K562 (cell line): Measurements from ENCODE around the gene SIT1. TPM values are rescaled to one million over a fixed set of nuclear protein-coding genes. Genes with fewer than 3 reads are reported as not detected.

Experiments
- ATAC-seq: fragments of 200-7000 bp; cut with Tn5 transposase; 3 replicates; pipeline ENCODE4 v1.9.1; 2020; ENCODE audit warnings: moderate library complexity
- BruUV-seq: library from RNA; stranded (reverse); fragments of 400-500 nt; replicated peaks from 2 replicates; lab custom pipeline; 2021; lab: Mats Ljungman, UMichigan
- CTCF ChIA-PET: fragments of 300-600 bp; formaldehyde crosslinking; extraction: SDS; loops from one replicate; lab custom pipeline; 2021; ENCODE audit warnings: low intra/inter-chr PET ratio; lab: Yijun Ruan, JAX
- POLR2A ChIA-PET: fragments of 300-600, 350-650 bp; sonication (Branson Sonifier 250); formaldehyde crosslinking; extraction: SDS; loops from one replicate; lab custom pipeline; 2021; ENCODE audit warnings: antibody characterized with exemption, inconsistent platforms; lab: Yijun Ruan, JAX
- DNase-seq, 4 experiments: peaks; one replicate each; pipeline versions ENCODE4 v3.0.0 to v3.0.0-alpha.2; 2011 to 2018; ENCODE audit warnings: low spot score in 3 of 4, mixed read lengths in 3 of 4; ENCODE audit errors: extremely low read depth in 1 of 4
- FAIRE-seq: peaks from 2 replicates; lab custom pipeline; 2011; peaks lifted over from hg19 to GRCh38; lab: Jason Lieb, UNC
- H2AFZ ChIP-seq: 2 replicates; pipeline ENCODE4 v1.6.0; 2011; ENCODE audit warnings: low read depth, low read length, control low read depth, inconsistent platforms
- H3K27ac ChIP-seq: fragments of 200-600 bp; 3 replicates; pipeline ENCODE4 v1.8.0; 2011; ENCODE audit warnings: low read depth, mild to moderate bottlenecking, control low read depth, inconsistent platforms, low read length, moderate library complexity, mixed read lengths; ENCODE audit errors: extremely low read depth
- H3K27me3 ChIP-seq, 2 experiments: fragments of 300-600 bp in 1 of 2; 2 replicates in 1 of 2; 3 replicates in 1 of 2; pipeline versions ENCODE4 v1.6.0 to v1.8.0; 2011; ENCODE audit warnings: inconsistent platforms in 2 of 2, low read length in 2 of 2, mild to moderate bottlenecking in 1 of 2, mixed read lengths in 1 of 2, moderate library complexity in 1 of 2; ENCODE audit not compliant: control insufficient read depth in 2 of 2, insufficient read depth in 2 of 2
- H3K36me3 ChIP-seq: fragments of 300-600 bp; 3 replicates; pipeline ENCODE4 v1.8.0; 2011; ENCODE audit warnings: mild to moderate bottlenecking, low read length, inconsistent platforms; ENCODE audit not compliant: control insufficient read depth, insufficient read depth
- H3K4me1 ChIP-seq, 2 experiments: fragments of 200-600 bp in 1 of 2; replicated peaks in 1 of 2; 2 replicates in 1 of 2; 3 replicates in 1 of 2; pipeline versions ENCODE4 v1.5.1 to v1.8.0; 2011; ENCODE audit warnings: inconsistent platforms in 2 of 2, low read length in 2 of 2, mild to moderate bottlenecking in 1 of 2, mixed read lengths in 1 of 2, moderate library complexity in 1 of 2; ENCODE audit not compliant: control insufficient read depth in 2 of 2, insufficient read depth in 2 of 2
- H3K4me2 ChIP-seq: 2 replicates; pipeline ENCODE4 v1.6.1; 2011; ENCODE audit warnings: low read length, control low read depth, inconsistent platforms, mixed read lengths; ENCODE audit not compliant: insufficient read depth
- H3K4me3 ChIP-seq: fragments of 200-600 bp; sonication (generic), shearing (Covaris generic); 2 replicates; pipeline ENCODE4 v1.5.1; 2016; ENCODE audit warnings: control low read depth, inconsistent platforms
- H3K79me2 ChIP-seq: fragments of 200-600 bp; 3 replicates; pipeline ENCODE4 v1.8.0; 2011; ENCODE audit warnings: low read length, inconsistent platforms; ENCODE audit not compliant: control insufficient read depth, insufficient read depth
- H3K9ac ChIP-seq, 2 experiments: 2 replicates each; pipeline versions ENCODE4 v1.6.0 to v1.6.1; 2011; ENCODE audit warnings: low read depth in 2 of 2, low read length in 2 of 2, control low read depth in 1 of 2, inconsistent platforms in 1 of 2, mild to moderate bottlenecking in 1 of 2, mixed read lengths in 1 of 2; ENCODE audit not compliant: insufficient read depth in 1 of 2
- H3K9me1 ChIP-seq: one replicate; pipeline ENCODE4 v1.6.0; 2011; ENCODE audit warnings: inconsistent platforms, mild to moderate bottlenecking, low read length, moderate library complexity; ENCODE audit not compliant: control insufficient read depth, insufficient read depth
- H3K9me3 ChIP-seq: replicated peaks from 2 replicates; pipeline ENCODE4 v1.5.1; 2011; ENCODE audit warnings: low read depth, low read length, inconsistent platforms; ENCODE audit not compliant: control insufficient read depth, insufficient read depth
- H4K20me1 ChIP-seq: replicated peaks from 2 replicates; pipeline ENCODE4 v1.6.1; 2011; ENCODE audit warnings: low read length, inconsistent platforms, mixed read lengths; ENCODE audit not compliant: control insufficient read depth, insufficient read depth
- EP300 ChIP-seq: IDR thresholded peaks from 2 replicates; pipeline ENCODE4 v1.6.1; 2012; ENCODE audit warnings: low read length, improper control_type of control experiment
- ETV6 ChIP-seq, 3 experiments: fragments of 150-350 bp in 1 of 3; sonication (generic) in 1 of 3; formaldehyde crosslinking in 1 of 3; IDR thresholded peaks; 2 replicates each; pipeline versions ENCODE4 v1.6.1 to v1.8.0; 2014 to 2022; ENCODE audit warnings: borderline replicate concordance in 2 of 3, low read depth in 2 of 3, antibody characterized with exemption in 1 of 3, low read length in 1 of 3, mild to moderate bottlenecking in 1 of 3, missing genetic modification reagents in 1 of 3
- MLLT1 ChIP-seq, 2 experiments: fragments of 450-650 bp; IDR thresholded peaks; 2 replicates each; pipeline ENCODE4 v1.6.1; 2016
- NFIX ChIP-seq: fragments of 250-450 bp; sonication (Bioruptor Pico); IDR thresholded peaks from 2 replicates; pipeline ENCODE4 v1.4.0; 2020; ENCODE audit warnings: low read depth, mild to moderate bottlenecking, moderate library complexity
- POLR2H ChIP-seq: IDR thresholded peaks from 2 replicates; pipeline ENCODE4 v1.6.1; 2016; ENCODE audit warnings: missing genetic modification characterization, low read depth, mild to moderate bottlenecking, control low read depth, missing compliant biosample characterization, moderate library complexity
- REST ChIP-seq, 2 experiments: fragments of 450-650 bp; formaldehyde crosslinking in 1 of 2; IDR thresholded peaks; 2 replicates each; pipeline versions ENCODE4 v1.4.0 to v1.6.1; 2014 to 2020; ENCODE audit warnings: mild to moderate bottlenecking in 2 of 2, borderline replicate concordance in 1 of 2, low read depth in 1 of 2
- SP2 ChIP-seq: IDR thresholded peaks from 2 replicates; pipeline ENCODE4 v1.6.1; 2011; ENCODE audit warnings: mild to moderate bottlenecking, low read depth, low read length, moderate library complexity; ENCODE audit not compliant: poor library complexity, severe bottlenecking; ENCODE audit errors: extremely low read depth
- TEAD4 ChIP-seq, 2 experiments: sonication (generic) in 1 of 2; formaldehyde crosslinking in 1 of 2; IDR thresholded peaks; 2 replicates each; pipeline versions ENCODE4 v1.6.1 to v1.8.0; 2012 to 2022; ENCODE audit warnings: borderline replicate concordance in 1 of 2, inconsistent platforms in 1 of 2, low read length in 1 of 2, mild to moderate bottlenecking in 1 of 2, missing genetic modification reagents in 1 of 2
- ZC3H11A ChIP-seq: IDR thresholded peaks from 2 replicates; pipeline ENCODE4 v1.6.1; 2012; ENCODE audit warnings: low read depth, low read length, improper control_type of control experiment
- ZNF232 ChIP-seq: sonication (generic); formaldehyde crosslinking; IDR thresholded peaks from 2 replicates; pipeline ENCODE4 v1.8.0; 2022; ENCODE audit warnings: mild to moderate bottlenecking, missing genetic modification reagents
- ZNF347 ChIP-seq: fragments of 450-650 bp; formaldehyde crosslinking; IDR thresholded peaks from 2 replicates; pipeline ENCODE4 v1.4.0; 2020; ENCODE audit warnings: low read depth, mild to moderate bottlenecking, moderate library complexity
- WGBS: fragments of 100-300 bp; shearing (Covaris generic); methylation state at CpG from one replicate; pipeline ENCODE4 v1.1.6; 2016; ENCODE audit warnings: low coverage, mixed read lengths; ENCODE audit not compliant: insufficient coverage; ENCODE audit errors: missing lambda C conversion rate; 5-methylcytosine and 5-hydroxymethylcytosine counted together
- in situ Hi-C: fragments of 300-500 bp; cut with MboI; formaldehyde crosslinking; loops from 4 replicates; pipeline ENCODE4 v1.15.0; 2018; ENCODE audit warnings: inconsistent platforms, mixed read lengths
- intact Hi-C: fragments of 100-400 bp; cut with micrococcal nuclease; formaldehyde crosslinking; loops from 2 replicates; pipeline ENCODE4 v1.14.2; 2022
- polyA plus RNA-seq, 8 experiments: library from polyadenylated mRNA; depleted of rRNA in 4 of 8; stranded (reverse) in 5 of 8; unstranded in 3 of 8; fragments of >200 nt; fragmentation: Nextera tagmentation in 2 of 8; fragmentation: Illumina TruSeq in 1 of 8; extraction: Ambion mirVana in 2 of 8; extraction: Trizol in 1 of 8; gene quantifications; 2 replicates each; pipeline versions ENCODE4 v1.2.1 to v1.2.3, GENCODE V29; 2011 to 2014; ENCODE audit warnings: inconsistent platforms in 1 of 8, missing spikeins in 1 of 8
- total RNA-seq, 7 experiments: library from RNA; depleted of rRNA in 6 of 7; stranded (reverse); fragments of >200 nt in 6 of 7; fragmentation: Illumina TruSeq in 2 of 7; extraction: Trizol in 2 of 7; gene quantifications; 2 replicates each; pipeline versions ENCODE4 v1.2.1 to v1.2.3, GENCODE V29; 2011 to 2021; ENCODE audit warnings: low replicate concordance in 1 of 7

The SIT1 gene
- total and polyA plus RNA-seq, 9 of the 15 experiments (the other 6 are each of a cell fraction or from before 2014, with no cell fraction given), result not detected

- 46% methylated on average over 4 of the region's 6 CpGs for WGBS
- Histone ChIP-seq H2AFZ (no peak overlapping the region), H3K9me1 (no peaks in the 10 kb centered on the region), H3K9me3 (no peaks in the 10 kb centered on the region), H3K4me2 (no peak overlapping the region), H3K79me2 (no peaks in the 10 kb centered on the region), H4K20me1 (no peaks in the 10 kb centered on the region), H3K9ac (no peak overlapping the region), H3K27ac (no peak overlapping the region), H3K4me1 (peaks cover 0 to 4% of the 10 kb centered on the region in 2 experiments; a peak in 3 of 5 replicates), H3K4me3 (no peak overlapping the region), H3K36me3 (peaks cover 7% of the 10 kb centered on the region; the same call in 2 of the 3 replicates), H3K27me3 (no peaks in the 10 kb centered on the region)
- POLR2A ChIA-PET, result no interaction called here
- in situ Hi-C loops (no loop called here), intact Hi-C loops (no loop called here)
- no TSS peak for BruUV-seq
- CTCF ChIA-PET, result no interaction called here
- FAIRE-seq (no peak), ATAC-seq (no peak), DNase-seq (no peak)
- no peak for TF ChIP-seq ZNF232 (CRISPR knock-in tag)
- no peak for TF ChIP-seq NFIX
- TF ChIP-seq SP2, result no peak
- TF ChIP-seq TEAD4 (IDR thresholded peaks at IDR 0.05; ENCODE audit: low read length), result no peak
- TF ChIP-seq TEAD4 (CRISPR knock-in tag; IDR thresholded peaks at IDR 0.05; ENCODE audit: borderline replicate concordance), result no peak
- no peak for TF ChIP-seq MLLT1 (IDR thresholded peaks at IDR 0.05)
- TF ChIP-seq ZC3H11A, result no peak
- no peak for TF ChIP-seq POLR2H
- TF ChIP-seq ZNF347 (CRISPR knock-in tag), result no peak
- no peak for TF ChIP-seq EP300
- TF ChIP-seq REST (IDR thresholded peaks at IDR 0.05; ENCODE audit: borderline replicate concordance), result no peak
- no peak for TF ChIP-seq REST (CRISPR knock-in tag; IDR thresholded peaks at IDR 0.05; ENCODE audit: low read depth)
- TF ChIP-seq ETV6 (IDR thresholded peaks at IDR 0.05; ENCODE audit: borderline replicate concordance in 1 of 2, low read depth in 2 of 2, low read length in 1 of 2), result no peak
- no peak for TF ChIP-seq ETV6 (CRISPR knock-in tag; IDR thresholded peaks at IDR 0.05; ENCODE audit: borderline replicate concordance)
Measured at GRCh38 chr9:35682051-35682450, 31.3 kb upstream of the SIT1 start.
